GM18520 (cell line): ENCODE data around the gene FAM193B.
"Not testable (repeated sequence)": the region's sequence is repeated elsewhere in the genome, so short reads cannot be mapped to it uniquely, and the experiment has no call there.

Source experiments
- ATAC-seq: cut with Tn5 transposase; IDR thresholded peaks from one replicate; pipeline ENCODE4 v1.9.1; 2021; ENCODE audit not compliant: unreplicated experiment

The FAM193B gene

GRCh38 chr5:177487975-177488374 is 66.4 kb downstream of the FAM193B start:
- ATAC-seq: no peak

- no peak for ATAC-seq
These were observed 67.2 kb downstream of the FAM193B start for GRCh38 chr5:177487144-177487543.

- ATAC-seq: no peak
These were observed 68.1 kb downstream of the FAM193B start for GRCh38 chr5:177486256-177486655.

GRCh38 chr5:177485753-177486152 is 68.6 kb downstream of the FAM193B start:
- ATAC-seq: not testable (repeated sequence)

- ATAC-seq: no peak
These were observed 69.3 kb downstream of the FAM193B start for GRCh38 chr5:177484902-177485549.

- ATAC-seq: no peak
These were observed 70.1 kb downstream of the FAM193B start for GRCh38 chr5:177483994-177484901.

- ATAC-seq: no peak
These were observed 71.3 kb downstream of the FAM193B start for GRCh38 chr5:177483042-177483441.

- no peak for ATAC-seq
These were observed 72.0 kb downstream of the FAM193B start for GRCh38 chr5:177482359-177482795.

- no peak for ATAC-seq
These were observed 74.6 kb downstream of the FAM193B start for GRCh38 chr5:177479774-177480173.

GRCh38 chr5:177478711-177479646 is 75.4 kb downstream of the FAM193B start:
- no peak for ATAC-seq

GRCh38 chr5:177477701-177478477 is 76.5 kb downstream of the FAM193B start:
- ATAC-seq: no peak

- no peak for ATAC-seq
These were observed 77.7 kb downstream of the FAM193B start for GRCh38 chr5:177476531-177477233.

- no peak for ATAC-seq
These were observed 78.6 kb downstream of the FAM193B start for GRCh38 chr5:177475563-177476427.

GRCh38 chr5:177474846-177475562 is 79.4 kb downstream of the FAM193B start:
- no peak for ATAC-seq

- ATAC-seq: no peak
These were observed 80.3 kb downstream of the FAM193B start for GRCh38 chr5:177474002-177474476.

- ATAC-seq: no peak
These were observed 80.8 kb downstream of the FAM193B start, which contains the start of gene DBN1 for GRCh38 chr5:177473443-177474001. Gene DBN1, minus strand, starts transcription at chr5:177473634. Its CDS starts 113 bp downstream, at chr5:177473521.
